ENCODE measurements around the gene ZNF579.

The ZNF579 gene

DNA sequence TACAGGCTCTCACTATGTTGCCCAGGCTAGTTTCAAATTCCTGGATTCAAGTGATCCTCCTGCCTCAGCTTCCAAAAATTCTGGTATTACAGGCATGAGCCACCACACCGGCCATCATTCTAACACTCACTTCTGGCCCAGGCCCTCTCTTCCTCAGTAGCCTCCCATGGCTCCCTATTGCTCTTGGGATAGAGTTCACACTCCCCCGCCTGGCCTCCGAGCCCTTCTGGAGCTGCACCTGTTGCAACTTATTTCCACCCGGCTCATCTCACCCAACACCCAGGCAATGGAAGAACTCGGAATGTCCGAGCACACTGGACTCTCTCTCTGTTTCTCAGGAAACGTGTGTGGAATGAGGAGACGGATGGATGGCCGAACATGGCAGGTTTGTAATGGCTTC lies 26.3 kb downstream of the ZNF579 start:
- no peak for TF ChIP-seq SIN3A (IDR thresholded peaks at IDR 0.05; ENCODE audit: borderline replicate concordance, insufficient read depth, low read length)
- TF ChIP-seq TAF1 (IDR thresholded peaks at IDR 0.05; ENCODE audit: borderline replicate concordance, insufficient read depth, low read length): no peak
- no peak for TF ChIP-seq FOXP2 (optimal IDR thresholded peaks at IDR 0.05; ENCODE audit: borderline replicate concordance, extremely low read depth, extremely low read length, insufficient read depth)
- no peak for TF ChIP-seq POLR2AphosphoS5 (IDR thresholded peaks at IDR 0.05; ENCODE audit: low read depth, low read length)
- TF ChIP-seq REST (IDR thresholded peaks at IDR 0.05; ENCODE audit: insufficient read depth in 1 of 2, low read depth in 2 of 2, low read length in 2 of 2): no peak

DNA sequence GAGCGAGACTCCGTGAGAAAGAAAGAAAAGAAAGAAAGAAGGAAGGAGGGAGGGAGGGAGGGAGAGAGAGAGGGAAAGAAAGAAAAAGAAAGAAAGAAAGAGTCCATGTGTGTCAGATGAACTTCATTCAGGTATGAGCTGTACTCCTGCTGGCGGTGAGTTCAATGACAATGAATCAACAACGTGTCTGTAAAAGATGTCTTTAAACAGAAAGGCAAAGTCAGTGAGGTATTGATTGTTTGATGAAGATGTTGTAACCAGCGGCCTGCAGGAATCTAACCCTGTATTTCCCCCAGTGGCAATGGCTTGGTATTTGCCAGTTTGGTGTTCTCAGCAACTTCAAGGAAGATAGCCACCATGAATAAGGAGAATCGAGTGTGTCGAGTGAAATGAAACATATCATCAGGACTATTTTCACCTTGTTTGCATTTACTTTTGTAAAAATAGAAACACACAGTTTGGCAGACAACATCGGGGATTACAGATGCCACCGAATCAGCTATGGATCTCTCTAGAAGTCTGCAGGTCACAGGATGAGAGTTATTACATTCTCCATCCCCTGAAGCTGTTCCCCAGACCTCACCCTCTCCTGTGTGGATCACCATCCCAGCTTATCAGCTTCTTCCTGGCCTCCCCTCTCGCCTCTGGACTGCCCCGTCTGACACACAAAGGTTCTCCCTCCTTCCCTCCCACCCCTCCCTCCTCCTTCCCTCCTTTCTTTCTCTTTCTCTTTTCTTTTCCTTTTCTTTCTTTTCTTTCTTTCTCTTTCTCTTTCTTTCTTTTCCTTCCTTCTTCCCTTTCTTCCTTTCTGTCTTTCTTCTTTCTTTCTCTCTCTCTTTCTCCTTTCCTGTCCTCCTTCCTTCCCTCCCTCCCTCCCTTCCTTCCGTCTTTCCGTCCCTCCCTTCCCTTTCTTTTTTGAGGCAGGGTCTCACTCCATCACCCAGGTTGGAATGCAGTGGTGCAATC lies 27.1 kb downstream of the ZNF579 start:
- TF ChIP-seq FOXP2 (optimal IDR thresholded peaks at IDR 0.05; ENCODE audit: borderline replicate concordance, extremely low read depth, extremely low read length, insufficient read depth) (no peak), REST (IDR thresholded peaks at IDR 0.05; ENCODE audit: insufficient read depth in 1 of 2, low read depth in 2 of 2, low read length in 2 of 2) (no peak), TAF1 (IDR thresholded peaks at IDR 0.05; ENCODE audit: borderline replicate concordance, insufficient read depth, low read length) (no peak)

GRCh38 chr19:55552620-55553019 lies 28.0 kb downstream of the ZNF579 start:
- TF ChIP-seq TAF1 (IDR thresholded peaks at IDR 0.05; ENCODE audit: borderline replicate concordance, insufficient read depth, low read length) (no peak), SIN3A (IDR thresholded peaks at IDR 0.05; ENCODE audit: borderline replicate concordance, insufficient read depth, low read length) (no peak), REST (IDR thresholded peaks at IDR 0.05; ENCODE audit: insufficient read depth in 1 of 2, low read depth in 2 of 2, low read length in 2 of 2) (no peak), FOXP2 (optimal IDR thresholded peaks at IDR 0.05; ENCODE audit: borderline replicate concordance, extremely low read depth, extremely low read length, insufficient read depth) (no peak), POLR2AphosphoS5 (IDR thresholded peaks at IDR 0.05; ENCODE audit: low read depth, low read length) (no peak)

- no peak for TF ChIP-seq POLR2AphosphoS5 (IDR thresholded peaks at IDR 0.05; ENCODE audit: low read depth, low read length)
- TF ChIP-seq REST (IDR thresholded peaks at IDR 0.05; ENCODE audit: insufficient read depth in 1 of 2, low read depth in 2 of 2, low read length in 2 of 2): no peak
- TF ChIP-seq SIN3A (IDR thresholded peaks at IDR 0.05; ENCODE audit: borderline replicate concordance, insufficient read depth, low read length): no peak
- TF ChIP-seq TAF1 (IDR thresholded peaks at IDR 0.05; ENCODE audit: borderline replicate concordance, insufficient read depth, low read length): no peak
- TF ChIP-seq FOXP2 (optimal IDR thresholded peaks at IDR 0.05; ENCODE audit: borderline replicate concordance, extremely low read depth, extremely low read length, insufficient read depth): no peak
Measured at GRCh38 chr19:55552206-55552605, 28.4 kb downstream of the ZNF579 start.

Data from PFSK-1 (cell line).